Spinal cord (tissue), 10 donors: ENCODE data around the gene CALN1. TPM values are rescaled to one million over a fixed set of nuclear protein-coding genes. Genes with fewer than 3 reads are reported as not detected.
A peak's percentile ranks its signal among the peaks of the same experiment; 100 is the strongest.

Experiments
- DNase-seq, 6 donors: peaks; one replicate each; pipeline versions ENCODE4 v3.0.0 to v3.0.0-alpha.2; 2013 to 2015; ENCODE audit warnings: low spot score in 6 of 6, low read depth in 4 of 6
- H3K27ac ChIP-seq: one replicate; pipeline ENCODE4 v1.5.1; 2013; ENCODE audit warnings: low read depth, low read length, control low read depth
- H3K27me3 ChIP-seq: one replicate; pipeline ENCODE4 v1.6.1; 2013; ENCODE audit warnings: low read length; ENCODE audit not compliant: control insufficient read depth, insufficient read depth
- H3K36me3 ChIP-seq: one replicate; pipeline ENCODE4 v1.6.1; 2013; ENCODE audit warnings: low read length; ENCODE audit not compliant: control insufficient read depth, insufficient read depth
- H3K4me1 ChIP-seq: one replicate; pipeline ENCODE4 v1.6.1; 2013; ENCODE audit warnings: low read length; ENCODE audit not compliant: control insufficient read depth, insufficient read depth
- H3K4me3 ChIP-seq: one replicate; pipeline ENCODE4 v1.5.1; 2013; ENCODE audit warnings: low read depth, low read length, control low read depth
- H3K9me3 ChIP-seq: one replicate; pipeline ENCODE4 v1.6.1; 2013; ENCODE audit warnings: low read length; ENCODE audit not compliant: control insufficient read depth, insufficient read depth
- WGBS: methylation state at CpG from one replicate; pipeline ENCODE4 v1.1.5; 2013; ENCODE audit warnings: missing lambda C conversion rate; ENCODE audit not compliant: insufficient coverage; 5-methylcytosine and 5-hydroxymethylcytosine counted together
- polyA plus RNA-seq, 2 donors: library from polyadenylated mRNA; unstranded; fragments of 120-200 nt; gene quantifications; one replicate each; pipeline ENCODE4 v1.2.1, GENCODE V29; 2013; ENCODE audit not compliant: insufficient read length in 2 of 2
- total RNA-seq, 2 donors: library from RNA; depleted of rRNA in 1 of 2; stranded (reverse); fragments of 120-200 nt in 1 of 2; fragments of >200 nt in 1 of 2; gene quantifications; one replicate each; pipeline versions ENCODE4 v1.2.3 to v1.2.4, GENCODE V29; 2013 to 2014
- donor health status: healthy.

CALN1 gene
- total and polyA plus RNA-seq, 4 donors = 14.7 to 30.0 (median 22.1) TPM

DNA sequence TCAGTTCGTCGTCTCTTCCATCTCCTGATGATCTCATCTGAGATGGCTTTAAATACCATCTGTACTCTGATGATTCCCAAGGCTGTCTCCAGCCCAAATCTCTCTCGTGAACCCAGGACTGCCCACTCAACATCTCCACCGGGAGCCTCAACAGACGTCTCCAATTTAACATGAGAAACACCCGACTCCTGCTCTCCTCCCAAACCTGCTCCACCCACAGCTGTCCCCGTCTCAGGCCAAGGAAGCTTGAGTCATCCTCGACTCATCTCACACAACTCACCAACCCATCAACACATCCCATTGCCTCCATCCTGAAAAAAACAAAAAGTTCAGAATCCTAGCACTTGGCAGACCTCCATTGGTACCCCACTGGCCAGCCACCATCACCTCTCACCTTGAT is 29.7 kb upstream of the CALN1 start:
- 85% methylated on average over 8 of the region's 8 CpGs for WGBS
- H3K27ac ChIP-seq = no peak overlapping the region
- no peak overlapping the region for H3K4me3 ChIP-seq
- H3K27me3 ChIP-seq = peaks cover 2% of the 10 kb centered on the region
- H3K36me3 ChIP-seq = no peaks in the 10 kb centered on the region
- no peaks in the 10 kb centered on the region for H3K9me3 ChIP-seq
- H3K4me1 ChIP-seq = peaks cover 4% of the 10 kb centered on the region
- DNase-seq = no peak

DNA sequence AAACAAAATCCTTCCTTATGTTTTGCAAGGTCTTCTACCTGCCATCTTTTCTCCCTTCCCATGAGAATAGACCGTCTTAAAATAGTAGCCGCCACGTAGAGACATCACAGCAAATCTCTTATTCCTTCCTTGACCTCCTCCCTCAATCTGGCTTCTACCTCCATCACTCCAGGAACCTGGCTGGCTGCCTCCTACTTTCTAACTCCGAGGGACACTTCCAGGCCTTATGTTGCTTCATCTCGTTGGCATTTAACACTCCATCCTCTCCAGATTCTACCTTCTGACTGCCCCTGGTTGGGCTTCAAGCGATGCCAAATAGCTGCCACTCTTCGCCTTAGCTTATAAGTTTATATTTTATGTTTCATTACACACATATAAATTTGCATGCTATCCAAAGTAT is 26.4 kb upstream of the CALN1 start:
- Histone ChIP-seq H3K9me3 (no peaks in the 10 kb centered on the region), H3K4me1 (peaks cover 20% of the 10 kb centered on the region), H3K27ac (no peak overlapping the region), H3K27me3 (no peaks in the 10 kb centered on the region), H3K36me3 (no peaks in the 10 kb centered on the region), H3K4me3 (no peak overlapping the region)
- no peak for DNase-seq
- 83% methylated on average over 5 of the region's 7 CpGs for WGBS

DNA sequence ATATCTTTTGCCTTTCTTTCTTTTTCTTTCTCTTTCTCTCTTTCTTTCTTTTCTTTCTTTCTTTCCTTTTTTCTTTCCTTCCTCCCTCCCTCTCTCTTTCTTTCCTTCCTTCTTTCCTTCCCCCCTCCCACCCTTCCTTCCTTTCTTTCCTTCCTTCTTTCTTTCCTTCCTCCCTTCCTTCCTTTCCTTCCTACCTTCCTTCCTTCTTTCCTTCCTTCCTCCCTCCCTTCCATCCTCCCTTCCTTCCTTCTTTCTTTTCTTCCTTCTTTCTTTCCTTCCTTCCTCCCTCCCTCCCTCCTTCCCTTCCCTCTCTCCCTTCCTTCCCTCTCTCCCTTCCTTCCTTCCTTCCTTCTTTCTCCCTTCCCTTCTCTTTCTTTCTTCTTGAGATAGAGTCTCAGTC is 25.5 kb upstream of the CALN1 start:
- Histone ChIP-seq H3K9me3 (no peaks in the 10 kb centered on the region), H3K27me3 (no peaks in the 10 kb centered on the region), H3K27ac (no peak overlapping the region), H3K36me3 (no peaks in the 10 kb centered on the region), H3K4me3 (no peak overlapping the region), H3K4me1 (peaks cover 23% of the 10 kb centered on the region)
- DNase-seq = no peak

DNA sequence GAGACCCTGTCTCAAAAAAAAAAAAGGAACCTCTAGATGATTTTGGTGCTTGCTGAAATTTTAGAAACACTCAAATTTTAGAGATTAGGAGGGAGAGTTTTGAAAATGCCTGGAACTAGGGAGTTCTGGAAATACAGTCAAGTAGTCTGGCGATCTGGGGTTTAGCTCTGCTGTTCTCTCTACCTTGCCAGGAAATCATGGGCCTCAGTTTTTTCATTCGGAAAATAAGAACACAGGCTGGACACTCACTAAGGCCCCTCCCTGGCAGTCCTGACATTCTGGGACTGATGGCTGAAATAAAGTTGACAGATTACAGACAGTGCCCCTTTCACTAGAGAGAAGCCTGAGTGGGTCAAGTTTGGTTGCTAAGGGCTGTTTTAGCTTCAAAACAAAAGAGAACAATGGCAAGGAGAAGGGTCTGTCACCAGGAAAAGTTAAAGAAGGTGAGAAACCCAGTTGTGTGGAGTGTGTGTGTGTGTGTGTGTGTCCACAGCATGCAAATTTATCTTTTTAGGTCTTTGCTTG is 25.0 kb upstream of the CALN1 start:
- Histone ChIP-seq H3K4me3 (no peak overlapping the region), H3K27ac (no peak overlapping the region), H3K27me3 (no peaks in the 10 kb centered on the region), H3K4me1 (peaks cover 23% of the 10 kb centered on the region), H3K36me3 (no peaks in the 10 kb centered on the region), H3K9me3 (no peaks in the 10 kb centered on the region)
- DNase-seq = peak in 2 of 6 donors; percentile 19 to 40
- WGBS = 100% methylated on average over 1 of the region's 2 CpGs

DNA sequence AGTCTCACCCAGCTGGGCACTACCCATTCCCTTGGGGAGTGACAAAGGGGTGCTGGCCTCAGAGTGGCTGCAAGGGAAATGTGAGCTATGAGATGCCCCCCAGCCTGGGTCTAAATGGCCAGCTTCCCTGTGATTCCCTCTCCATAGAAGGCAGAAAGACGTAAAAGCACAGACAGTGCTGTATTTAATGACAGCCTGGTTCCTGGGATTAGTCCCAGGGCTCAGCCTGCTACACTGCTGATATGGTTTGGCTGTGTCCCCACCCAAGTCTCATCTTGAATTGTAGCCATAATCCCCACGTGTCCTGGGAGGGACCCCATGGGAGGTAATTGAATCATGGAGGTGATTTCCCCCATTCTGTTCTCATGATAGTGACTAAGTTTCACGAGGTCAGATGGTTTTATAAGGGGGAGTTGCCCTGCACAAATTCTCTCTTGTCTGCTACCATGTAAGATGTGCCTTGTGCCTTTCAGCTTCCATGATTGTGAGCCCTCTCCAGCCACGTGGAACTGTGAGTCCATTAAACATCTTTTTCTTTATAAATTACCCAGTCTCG is 23.9 kb upstream of the CALN1 start:
- no peaks in the 10 kb centered on the region for H3K27me3 ChIP-seq
- no peak overlapping the region for H3K4me3 ChIP-seq
- H3K27ac ChIP-seq = no peak overlapping the region
- WGBS = 15% methylated on average over 2 of the region's 5 CpGs
- no peaks in the 10 kb centered on the region for H3K9me3 ChIP-seq
- DNase-seq = peak in 1 of 6 donors; percentile 17
- peaks cover 23% of the 10 kb centered on the region for H3K4me1 ChIP-seq
- no peaks in the 10 kb centered on the region for H3K36me3 ChIP-seq

DNA sequence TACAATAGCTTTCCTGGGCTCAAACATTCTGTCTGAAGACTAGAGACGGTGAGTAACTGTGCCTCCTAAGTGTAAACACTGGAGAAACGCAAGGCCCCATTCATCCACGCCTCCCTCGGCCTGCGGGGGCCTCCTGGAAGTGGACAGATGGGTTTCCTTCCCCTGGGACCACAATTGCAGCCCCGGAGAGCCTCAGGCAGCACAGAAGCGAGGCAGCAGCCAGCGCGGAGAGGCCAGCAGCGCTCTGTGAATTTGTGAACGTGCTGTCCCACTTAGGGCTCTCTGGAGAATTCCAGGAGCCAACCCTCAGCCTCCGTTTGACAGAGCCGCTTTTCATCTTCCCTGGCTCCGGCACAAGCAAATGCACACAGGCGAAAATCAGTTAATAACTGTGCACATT is 23.2 kb upstream of the CALN1 start:
- DNase-seq = peak in 3 of 6 donors; percentile 23 to 92 (median 45)

DNA sequence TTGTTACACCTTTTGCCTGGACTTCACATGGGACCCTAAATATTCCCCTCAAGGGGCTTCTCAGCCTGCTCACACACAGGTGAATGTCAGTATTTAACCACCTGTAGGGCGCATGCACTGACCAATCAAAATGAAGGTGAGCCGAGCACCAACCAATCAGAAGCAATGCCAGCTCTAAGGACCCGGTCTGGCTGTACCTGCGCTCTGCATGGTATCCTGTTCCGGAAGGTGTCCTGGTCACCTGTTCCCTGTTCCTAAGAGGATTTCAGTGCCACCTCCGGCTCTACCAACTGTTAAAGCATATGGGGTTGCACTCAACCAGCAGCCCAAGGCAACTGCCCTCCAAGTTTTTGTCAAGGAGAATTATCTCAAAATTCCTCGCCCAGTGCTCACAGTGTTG is 18.4 kb upstream of the CALN1 start:
- H3K36me3 ChIP-seq = no peaks in the 10 kb centered on the region
- H3K9me3 ChIP-seq = no peaks in the 10 kb centered on the region
- no peak overlapping the region for H3K27ac ChIP-seq
- DNase-seq = no peak
- WGBS = 77% methylated on average over 6 of the region's 7 CpGs
- no peak overlapping the region for H3K4me3 ChIP-seq
- peaks cover 13% of the 10 kb centered on the region for H3K4me1 ChIP-seq
- H3K27me3 ChIP-seq = no peaks in the 10 kb centered on the region

More for the DNA sequence above, 23.2 kb upstream of the CALN1 start:
- Histone ChIP-seq H3K27ac (no peak overlapping the region), H3K36me3 (no peaks in the 10 kb centered on the region), H3K4me1 (peaks cover 23% of the 10 kb centered on the region), H3K27me3 (no peaks in the 10 kb centered on the region), H3K4me3 (no peak overlapping the region), H3K9me3 (no peaks in the 10 kb centered on the region)
- 3% methylated on average over 12 of the region's 15 CpGs for WGBS

DNA sequence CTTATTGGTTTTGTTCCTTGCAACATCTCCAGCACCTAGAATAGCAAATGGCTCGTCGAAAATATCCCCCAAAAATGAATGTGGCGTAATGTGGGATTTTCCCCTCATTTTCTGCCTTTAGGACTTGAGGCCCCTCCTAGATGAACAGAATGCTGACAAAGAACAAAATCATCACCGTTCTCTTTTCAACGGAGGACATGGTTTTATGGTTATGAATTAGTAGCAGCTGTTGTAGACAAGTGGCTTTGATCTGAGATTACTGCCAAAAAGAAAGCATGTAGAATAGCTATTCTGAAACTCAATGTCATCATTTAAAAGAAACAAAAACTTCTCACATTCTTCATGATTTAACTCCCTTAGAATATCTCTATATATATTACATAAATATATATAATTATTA is 17.2 kb upstream of the CALN1 start:
- H3K4me3 ChIP-seq = no peak overlapping the region
- DNase-seq = no peak
- WGBS = 100% methylated on average over 1 of the region's 5 CpGs

DNA sequence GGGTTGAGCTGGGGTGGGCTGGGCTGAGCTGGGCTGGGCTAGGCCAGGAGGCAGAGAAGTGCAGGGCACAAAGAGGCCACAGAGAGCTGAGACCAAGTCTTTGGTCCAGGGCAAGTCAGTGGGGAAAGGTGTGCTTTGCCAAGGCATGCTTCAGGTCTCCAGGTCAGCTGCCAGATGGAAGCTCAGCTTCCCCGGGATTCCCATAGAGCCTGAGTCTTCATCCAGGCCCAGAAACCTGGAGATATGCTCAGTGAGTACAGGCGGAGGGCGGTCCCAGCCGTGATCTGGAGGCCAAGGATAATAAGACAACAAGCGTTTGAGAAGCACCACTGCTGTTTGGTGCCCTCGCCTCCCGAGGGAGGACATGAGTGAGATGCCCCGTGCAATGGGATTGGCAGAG is 4.7 kb upstream of the CALN1 start:
- H3K9me3 ChIP-seq = no peaks in the 10 kb centered on the region
- 71% methylated on average over 7 of the region's 8 CpGs for WGBS
- no peak for DNase-seq
- no peaks in the 10 kb centered on the region for H3K36me3 ChIP-seq
- H3K27ac ChIP-seq = no peak overlapping the region
- no peak overlapping the region for H3K4me3 ChIP-seq
- peaks cover 3% of the 10 kb centered on the region for H3K4me1 ChIP-seq
- H3K27me3 ChIP-seq = no peaks in the 10 kb centered on the region

More for the DNA sequence above, 17.2 kb upstream of the CALN1 start:
- Histone ChIP-seq H3K36me3 (no peaks in the 10 kb centered on the region), H3K27me3 (no peaks in the 10 kb centered on the region), H3K27ac (no peak overlapping the region), H3K4me1 (peaks cover 6% of the 10 kb centered on the region), H3K9me3 (no peaks in the 10 kb centered on the region)

DNA sequence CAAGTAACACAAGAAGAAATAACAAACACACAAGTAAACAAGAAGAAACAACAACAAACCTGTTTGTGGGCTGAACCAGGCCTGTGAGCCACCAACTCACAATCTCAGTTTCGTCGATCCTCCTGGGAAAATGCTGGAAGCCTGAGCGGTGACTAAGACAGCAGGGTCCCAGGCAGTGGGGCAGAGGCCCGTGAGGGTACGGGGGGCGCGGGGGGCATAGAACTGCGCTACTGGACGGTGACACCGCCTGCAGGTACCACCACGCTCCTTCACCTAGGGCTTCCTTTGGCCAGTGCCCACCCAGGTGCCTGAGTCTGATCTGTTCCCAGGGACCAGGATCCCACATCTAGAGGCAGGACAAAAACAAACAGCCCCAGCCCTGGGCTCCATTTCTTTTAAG is 3.4 kb upstream of the CALN1 start:
- H3K4me1 ChIP-seq = peaks cover 3% of the 10 kb centered on the region
- no peaks in the 10 kb centered on the region for H3K27me3 ChIP-seq
- no peaks in the 10 kb centered on the region for H3K9me3 ChIP-seq
- no peak overlapping the region for H3K27ac ChIP-seq
- no peaks in the 10 kb centered on the region for H3K36me3 ChIP-seq
- WGBS = 95% methylated on average over 11 of the region's 11 CpGs
- no peak for DNase-seq
- no peak overlapping the region for H3K4me3 ChIP-seq
